NCI-H1694 treated with DMSO at 0.1 percent for 48 hours (cell line): ENCODE measurements around the gene HSPA12A.

Experiments
- DNase-seq: peaks from one replicate; lab custom pipeline; 2025; lab: John Stamatoyannopoulos, UW

Gene HSPA12A

DNA sequence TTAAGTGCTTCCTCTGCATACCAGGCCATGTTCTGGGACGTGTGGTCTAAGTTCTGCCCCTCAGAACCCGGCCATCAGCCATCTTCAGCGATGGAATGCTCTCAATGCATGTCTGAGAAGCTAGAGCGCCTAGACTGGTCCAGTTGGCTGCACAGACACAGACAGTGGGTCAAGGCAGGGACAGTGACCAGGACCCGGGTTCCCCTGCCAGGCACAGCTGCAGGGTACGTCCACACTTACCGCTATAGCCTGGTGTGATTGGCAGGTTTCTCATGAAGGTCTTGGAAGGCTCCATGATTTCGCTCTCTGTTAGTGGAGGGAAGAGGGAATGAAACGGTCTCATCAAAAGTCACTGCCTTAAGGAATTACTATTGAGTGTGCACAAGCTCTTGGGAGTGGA is 74.3 kb downstream of the HSPA12A start:
- no peak for DNase-seq

DNA sequence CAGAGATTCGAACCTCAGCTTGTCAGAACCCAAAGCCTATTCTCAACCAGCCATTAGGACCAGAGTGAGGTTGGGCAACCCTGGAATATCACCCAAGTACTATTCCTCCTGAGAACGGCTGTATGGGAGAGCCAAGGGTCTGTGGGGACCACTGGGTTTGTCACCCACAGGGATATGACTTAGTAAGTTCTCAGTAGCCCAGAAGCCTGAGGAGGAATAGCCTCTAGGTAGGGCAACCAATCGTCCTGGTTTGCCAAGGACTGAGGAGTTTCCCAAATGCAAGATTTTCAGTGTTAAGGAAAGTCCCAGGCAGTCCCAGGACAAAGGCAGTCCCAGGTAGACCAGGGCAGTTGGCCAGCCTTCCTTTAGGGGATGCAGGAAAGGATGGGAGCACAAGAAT is 74.9 kb downstream of the HSPA12A start:
- DNase-seq = no peak

GRCh38 chr10:116665541-116666125 is 76.7 kb downstream of the HSPA12A start:
- no peak for DNase-seq

- DNase-seq = no peak
Observed at GRCh38 chr10:116664631-116665030, 77.7 kb downstream of the HSPA12A start.

- no peak for DNase-seq
Observed at GRCh38 chr10:116663342-116663741, 79.0 kb downstream of the HSPA12A start.

- no peak for DNase-seq
Observed at GRCh38 chr10:116660860-116661259, 81.5 kb downstream of the HSPA12A start.

- DNase-seq = no peak
Observed at GRCh38 chr10:116659049-116659670, 83.2 kb downstream of the HSPA12A start.

DNA sequence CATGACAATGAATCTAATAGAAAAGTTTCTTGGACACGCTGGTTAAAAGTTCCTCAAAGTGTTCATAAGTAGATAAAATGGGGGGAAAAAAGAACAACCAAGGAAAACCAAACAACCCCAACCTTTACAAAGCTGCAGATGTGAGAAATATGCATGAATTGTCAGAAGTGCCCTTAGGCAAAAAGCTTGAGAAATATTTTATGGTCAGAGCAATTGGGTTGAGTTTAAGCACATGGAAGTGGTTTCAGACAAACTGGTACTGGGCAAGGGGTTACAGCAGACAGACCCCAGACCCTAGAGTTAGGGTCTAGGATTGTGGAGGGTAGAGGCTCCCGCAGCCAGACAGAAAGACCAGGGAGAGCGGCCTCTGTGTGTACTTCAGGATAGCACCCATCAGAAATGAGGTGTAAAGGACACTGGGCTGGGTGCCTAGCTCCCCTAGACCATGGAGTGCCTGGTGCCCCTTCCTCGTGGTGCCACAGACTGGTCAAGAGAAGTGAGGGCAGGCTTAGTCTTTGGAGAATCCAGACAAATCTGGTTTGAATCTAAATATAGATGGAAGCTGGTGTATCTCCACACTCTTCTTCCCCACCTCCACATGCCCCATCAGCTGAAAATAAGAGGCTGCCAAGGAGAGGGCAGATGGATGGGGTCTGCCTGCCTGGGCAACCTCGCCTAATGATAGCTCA is 84.4 kb downstream of the HSPA12A start:
- DNase-seq = no peak

DNA sequence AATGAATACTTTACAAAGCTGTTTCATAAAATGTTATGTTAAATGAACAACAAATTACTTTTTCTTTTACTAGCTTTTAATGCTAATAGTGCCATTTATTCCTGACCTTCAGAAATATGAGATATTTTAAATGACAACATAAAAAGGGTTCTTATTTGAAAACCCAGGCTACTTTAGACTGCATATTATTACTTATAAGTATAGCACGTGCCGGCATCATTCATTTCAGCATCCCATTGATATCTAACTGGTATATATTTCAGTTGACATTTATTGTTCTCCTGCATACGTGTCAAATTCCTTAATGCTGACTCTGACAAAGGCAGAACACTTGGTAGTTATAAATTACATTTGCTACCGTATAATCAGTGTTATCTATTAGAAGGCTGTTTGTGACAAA is 86.3 kb downstream of the HSPA12A start:
- DNase-seq = no peak

DNA sequence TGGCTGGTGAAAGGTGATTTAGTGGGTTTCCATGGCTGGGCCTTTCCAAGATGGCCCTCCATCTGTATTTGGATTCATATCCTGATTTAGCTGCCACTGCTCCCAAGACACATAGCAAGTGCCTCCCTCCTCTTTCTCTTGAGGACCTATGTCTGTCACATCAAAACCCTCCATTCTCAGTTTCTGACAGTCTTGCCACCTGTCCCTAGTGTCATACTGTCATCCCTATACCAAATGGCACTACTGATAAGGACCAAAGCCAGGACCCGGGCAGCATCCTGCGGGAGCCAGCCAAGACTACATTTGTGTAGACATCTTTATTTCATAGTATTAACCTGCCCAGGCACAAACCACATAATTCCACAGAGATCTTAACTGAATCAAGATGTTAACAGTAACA is 86.8 kb downstream of the HSPA12A start:
- no peak for DNase-seq

- DNase-seq = no peak
Observed at GRCh38 chr10:116654816-116655215, 87.5 kb downstream of the HSPA12A start.

DNA sequence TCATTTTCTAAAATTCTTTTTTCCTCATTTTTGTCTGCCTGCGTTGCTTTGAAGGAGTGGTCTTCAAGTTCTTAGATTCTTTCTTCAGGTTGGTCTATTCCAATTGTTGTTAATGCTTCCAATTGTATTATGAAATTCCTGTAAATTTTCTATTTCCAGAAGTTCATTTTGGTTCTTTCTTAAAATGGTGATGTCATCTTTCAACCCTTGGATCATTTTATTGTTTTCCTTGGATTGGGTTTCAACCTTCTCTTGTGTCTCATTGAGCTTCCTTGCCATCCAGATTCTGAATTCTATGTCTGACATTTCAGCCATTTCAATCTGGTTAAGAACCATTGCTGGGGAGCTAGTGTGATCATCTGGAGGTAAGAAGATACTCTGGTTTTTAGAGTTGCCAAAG is 88.5 kb downstream of the HSPA12A start:
- no peak for DNase-seq

GRCh38 chr10:116648903-116649302 is 93.5 kb downstream of the HSPA12A start:
- DNase-seq = no peak

- no peak for DNase-seq
Observed at GRCh38 chr10:116646502-116646901, 95.9 kb downstream of the HSPA12A start.

- no peak for DNase-seq
Observed at GRCh38 chr10:116637830-116638229, 104.5 kb downstream of the HSPA12A start.

GRCh38 chr10:116636976-116637375 is 105.4 kb downstream of the HSPA12A start:
- DNase-seq = no peak

DNA sequence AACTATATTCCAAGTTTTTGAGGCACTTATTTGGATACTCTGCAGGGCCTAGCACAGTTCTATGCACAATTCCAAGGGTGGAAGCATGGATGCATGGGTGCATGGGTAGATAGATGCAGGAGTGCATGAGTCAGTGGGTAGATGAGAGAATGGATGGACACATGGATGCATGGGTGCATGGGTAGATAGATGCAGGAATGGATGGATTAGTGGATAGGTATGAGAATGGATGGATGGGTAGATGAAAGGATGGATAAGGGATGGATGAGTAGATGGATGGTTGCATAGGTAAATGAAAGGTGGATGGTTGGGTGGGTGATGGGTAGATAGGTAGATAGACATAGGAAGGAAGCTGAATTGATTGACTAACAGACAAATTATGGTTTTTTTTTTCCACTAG is 106.0 kb downstream of the HSPA12A start:
- no peak for DNase-seq

DNA sequence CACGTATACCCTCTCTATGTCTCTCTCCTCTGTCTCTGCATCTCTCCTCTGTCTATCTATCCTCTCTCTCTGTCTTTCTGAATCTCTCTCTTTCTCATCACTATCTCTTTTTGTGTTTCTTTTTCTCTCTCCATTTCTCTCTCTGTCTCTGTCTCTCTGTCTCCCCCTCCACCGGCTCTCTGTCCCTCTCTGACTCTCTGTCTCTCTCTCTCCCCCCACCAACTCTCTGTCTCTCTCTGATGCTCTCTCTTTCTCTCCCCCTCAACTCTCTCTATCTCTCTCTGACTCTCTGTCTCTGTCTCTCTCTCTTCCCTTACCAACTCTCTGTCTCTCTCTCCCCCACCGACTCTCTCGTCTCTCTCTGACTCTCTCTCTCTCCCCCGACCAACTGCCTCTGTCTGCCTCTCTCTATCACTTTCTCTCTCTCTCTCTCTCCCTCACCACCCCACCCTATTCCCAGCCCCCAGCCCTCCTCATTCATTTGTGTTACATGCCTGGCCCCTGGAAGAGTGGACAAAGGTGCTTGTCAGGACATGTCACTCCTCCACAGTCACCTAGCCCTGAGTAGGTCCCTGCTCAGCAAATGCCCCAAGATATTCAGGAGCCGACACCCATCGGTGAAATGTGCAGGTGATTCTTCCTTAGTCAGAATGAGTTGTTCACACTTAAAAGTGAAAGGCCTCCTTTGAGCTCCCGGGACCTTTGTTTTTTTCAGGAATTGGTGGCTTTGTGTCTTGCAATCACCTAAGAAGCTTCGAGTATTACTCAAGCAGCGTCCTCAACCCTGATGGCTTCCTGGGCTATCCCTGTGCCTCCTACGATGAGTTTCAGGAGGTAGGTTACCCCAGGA is 108.0 kb downstream of the HSPA12A start:
- DNase-seq = no peak

DNA sequence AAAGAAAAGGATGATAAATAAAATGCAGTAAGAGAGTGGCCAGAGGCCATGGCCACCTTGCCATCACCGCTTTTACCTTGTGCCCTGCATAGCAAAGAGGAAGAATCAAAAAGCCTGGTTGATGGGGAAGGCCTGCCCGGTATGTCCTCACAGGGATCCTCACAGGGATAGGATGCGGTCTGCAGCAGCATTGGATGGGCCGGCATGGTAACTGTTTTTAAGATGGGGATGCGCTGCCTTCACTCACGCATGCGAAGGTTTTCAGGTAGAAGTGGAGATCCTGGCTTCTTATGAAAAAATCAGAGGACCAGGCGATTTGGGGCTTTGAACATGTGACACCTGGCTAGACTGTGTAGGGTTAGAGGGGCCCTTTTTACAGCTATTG is 109.2 kb downstream of the HSPA12A start:
- no peak for DNase-seq

DNA sequence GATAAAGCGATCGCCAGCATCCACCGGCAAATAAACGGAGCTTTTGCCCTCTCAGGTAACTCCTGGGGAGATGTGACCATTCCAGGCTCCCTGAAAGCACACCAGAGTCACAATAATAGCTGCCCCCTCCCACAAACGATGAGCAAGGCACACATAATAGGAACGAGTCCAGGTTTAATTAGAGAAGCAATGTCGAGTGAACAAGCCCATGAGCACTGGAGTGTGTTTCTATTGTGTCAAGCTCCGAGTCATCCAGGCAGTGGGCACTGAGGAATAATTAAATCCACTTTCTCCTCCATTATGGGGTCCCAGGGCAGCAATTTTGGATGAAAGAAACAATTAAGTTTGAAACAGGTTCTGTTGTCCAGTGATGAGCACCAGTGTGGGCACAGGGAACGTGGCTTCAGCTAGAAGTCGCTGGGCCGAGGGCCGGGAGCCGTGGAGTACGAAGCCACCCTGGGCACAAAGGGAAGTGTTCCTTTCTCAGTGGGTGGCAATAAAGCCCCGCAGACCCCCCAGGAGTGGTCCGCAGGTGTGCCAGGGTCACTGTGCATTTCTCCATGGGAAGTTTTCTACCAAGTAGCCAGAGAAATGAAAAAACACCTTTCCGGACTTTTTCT is 109.7 kb downstream of the HSPA12A start:
- DNase-seq = no peak

DNA sequence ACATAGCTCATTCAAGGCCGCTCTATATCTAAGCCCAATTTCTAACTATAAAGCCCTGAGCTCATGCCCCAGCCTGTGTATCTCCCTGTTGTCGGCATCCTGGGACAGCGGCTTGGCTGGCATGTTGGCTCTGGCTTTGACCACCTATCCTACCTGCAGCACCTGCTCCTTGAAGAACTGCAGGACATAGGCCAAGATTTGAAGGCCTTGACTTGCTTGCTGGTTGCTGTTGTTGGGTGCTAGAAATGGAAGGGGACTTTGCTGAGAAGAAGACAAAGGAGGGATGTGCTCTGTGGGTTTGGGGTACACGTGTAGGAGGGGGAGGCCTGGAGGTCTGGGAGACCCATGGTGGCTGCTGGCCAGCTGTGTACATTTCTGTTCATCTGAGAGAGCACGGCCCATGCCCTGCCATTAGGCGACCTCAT is 110.5 kb downstream of the HSPA12A start:
- no peak for DNase-seq

DNA sequence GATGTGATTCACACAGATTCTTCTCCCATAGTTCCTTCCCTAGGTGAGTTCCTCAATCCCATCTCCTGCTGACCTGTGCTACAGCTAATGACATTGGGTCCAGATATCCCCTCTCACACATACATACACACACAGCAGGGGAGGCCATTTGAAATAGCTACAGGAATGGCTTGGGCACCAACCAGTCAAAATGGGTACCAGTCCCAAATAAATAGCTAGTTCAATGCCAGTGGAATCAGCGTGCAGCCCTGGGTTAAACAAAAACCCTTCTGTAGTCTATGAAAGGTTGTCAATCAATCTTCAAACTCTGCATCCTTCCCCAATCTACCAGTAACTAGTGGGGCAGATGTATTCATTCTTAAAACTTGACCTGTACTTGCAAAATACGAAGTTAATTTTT is 112.3 kb downstream of the HSPA12A start:
- DNase-seq = no peak
